SK-N-SH treated with all-trans-retinoic acid at 6 μM for 48 hours (cell line): ENCODE results near the gene NUTF2.
"Not testable (repeated sequence)": the region's sequence is repeated elsewhere in the genome, so short reads cannot be mapped to it uniquely, and the experiment has no call there.

Experiments used
- ATAC-seq: fragments of 200-7000 bp; cut with Tn5 transposase; 3 replicates; pipeline ENCODE4 v1.9.1; 2020; ENCODE audit warnings: mild to moderate bottlenecking, moderate library complexity
- CSDC2 ChIP-seq: fragments of 250-450 bp; sonication (Bioruptor Pico); IDR thresholded peaks from 2 replicates; pipeline ENCODE4 v1.5.0; 2020; ENCODE audit warnings: mild to moderate bottlenecking, moderate library complexity
- ESRRG ChIP-seq: fragments of 250-450 bp; sonication (Bioruptor Pico); IDR thresholded peaks from 2 replicates; pipeline ENCODE4 v1.6.1; 2021; ENCODE audit warnings: mild to moderate bottlenecking
- GLIS3 ChIP-seq: fragments of 250-450 bp; sonication (Bioruptor Pico); IDR thresholded peaks from 2 replicates; pipeline ENCODE4 v1.5.0; 2020; ENCODE audit warnings: mild to moderate bottlenecking, moderate library complexity
- OSR1 ChIP-seq: fragments of 250-450 bp; sonication (Bioruptor Pico); IDR thresholded peaks from 2 replicates; pipeline ENCODE4 v1.8.0; 2022; ENCODE audit warnings: moderate library complexity, mild to moderate bottlenecking, inconsistent platforms
- RARB ChIP-seq: fragments of 250-450 bp; sonication (Bioruptor Pico); IDR thresholded peaks from 2 replicates; pipeline ENCODE4 v1.8.0; 2021; ENCODE audit warnings: mild to moderate bottlenecking, moderate library complexity
- SNAI2 ChIP-seq: fragments of 250-450 bp; sonication (Bioruptor Pico); IDR thresholded peaks from 2 replicates; pipeline ENCODE4 v1.5.0; 2020; ENCODE audit warnings: mild to moderate bottlenecking, moderate library complexity
- TCF4 ChIP-seq: fragments of 250-450 bp; sonication (Bioruptor Pico); IDR thresholded peaks from 2 replicates; pipeline ENCODE4 v1.8.0; 2021; ENCODE audit warnings: mild to moderate bottlenecking, moderate library complexity, borderline replicate concordance
- TSHZ2 ChIP-seq: fragments of 250-450 bp; sonication (Bioruptor Pico); IDR thresholded peaks from 2 replicates; pipeline ENCODE4 v1.5.0; 2020; ENCODE audit warnings: mild to moderate bottlenecking, moderate library complexity
- ZC3H10 ChIP-seq: fragments of 250-450 bp; sonication (Bioruptor Pico); IDR thresholded peaks from 2 replicates; pipeline ENCODE4 v1.5.1; 2021; ENCODE audit warnings: mild to moderate bottlenecking, moderate library complexity
- ZFP3 ChIP-seq: fragments of 250-450 bp; sonication (Bioruptor Pico); IDR thresholded peaks from 2 replicates; pipeline ENCODE4 v1.5.0; 2020; ENCODE audit warnings: mild to moderate bottlenecking, moderate library complexity
- ZNF565 ChIP-seq: fragments of 450-650 bp; formaldehyde crosslinking; conservative IDR thresholded peaks from 2 replicates; pipeline ENCODE4 v1.5.0; 2020; ENCODE audit warnings: low read depth, mild to moderate bottlenecking, moderate library complexity
- ZNF70 ChIP-seq: fragments of 450-650 bp; formaldehyde crosslinking; IDR thresholded peaks from 2 replicates; pipeline ENCODE4 v1.5.0; 2020; ENCODE audit warnings: mild to moderate bottlenecking, moderate library complexity
- ZNF8 ChIP-seq: fragments of 450-650 bp; formaldehyde crosslinking; IDR thresholded peaks from 2 replicates; pipeline ENCODE4 v1.5.0; 2020; ENCODE audit warnings: mild to moderate bottlenecking, moderate library complexity
- TF ChIP-seq, protein P1 (sequence below): fragments of 250-450 bp; sonication (Bioruptor Pico); IDR thresholded peaks from 2 replicates; pipeline ENCODE4 v1.8.0; 2021; ENCODE audit warnings: low read depth, mild to moderate bottlenecking, moderate library complexity, borderline replicate concordance
- TF ChIP-seq, protein P2 (sequence below): fragments of 250-450 bp; sonication (Bioruptor Pico); IDR thresholded peaks from 2 replicates; pipeline ENCODE4 v1.5.1; 2021; ENCODE audit warnings: mild to moderate bottlenecking, moderate library complexity
- TF ChIP-seq, protein P3 (sequence below): fragments of 250-450 bp; sonication (Bioruptor Pico); IDR thresholded peaks from 2 replicates; pipeline ENCODE4 v1.8.0; 2020; ENCODE audit warnings: mild to moderate bottlenecking, moderate library complexity, borderline replicate concordance
- TF ChIP-seq, protein P4 (sequence below): fragments of 250-450 bp; sonication (Bioruptor Pico); IDR thresholded peaks from 2 replicates; pipeline ENCODE4 v1.5.1; 2020; ENCODE audit warnings: low read depth, mild to moderate bottlenecking, moderate library complexity

The NUTF2 gene

GRCh38 chr16:67860589-67861398 lies 14.1 kb downstream of the NUTF2 start:
- TF ChIP-seq OSR1 (CRISPR knock-in tag), result no peak
- TF ChIP-seq ZNF70 (CRISPR knock-in tag), result no peak
- TF ChIP-seq RARB (CRISPR knock-in tag), result no peak
- TF ChIP-seq ESRRG (CRISPR knock-in tag), result no peak
- no peak for ATAC-seq

DNA sequence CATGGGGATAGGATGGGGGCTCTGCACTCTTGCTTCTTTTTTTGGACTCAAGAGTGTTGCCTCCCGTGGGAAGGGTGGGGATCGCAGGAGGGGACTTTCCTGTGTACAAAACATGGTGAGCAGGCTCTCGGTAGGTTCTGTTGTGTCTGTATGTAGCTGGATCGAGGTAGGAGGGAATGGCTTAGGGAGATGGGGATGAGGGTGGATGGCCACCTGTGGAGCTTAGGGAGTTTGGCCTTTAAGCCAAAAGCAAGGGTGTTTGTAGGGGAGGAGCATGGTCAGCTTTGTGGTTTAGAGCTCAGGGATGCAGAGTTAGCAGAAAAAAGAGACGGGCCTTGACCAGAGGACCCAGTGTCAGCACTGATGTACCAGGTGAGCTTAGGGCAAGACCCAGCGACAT lies 15.1 kb downstream of the NUTF2 start:
- ATAC-seq, result no peak
- TF ChIP-seq, protein P1, sequence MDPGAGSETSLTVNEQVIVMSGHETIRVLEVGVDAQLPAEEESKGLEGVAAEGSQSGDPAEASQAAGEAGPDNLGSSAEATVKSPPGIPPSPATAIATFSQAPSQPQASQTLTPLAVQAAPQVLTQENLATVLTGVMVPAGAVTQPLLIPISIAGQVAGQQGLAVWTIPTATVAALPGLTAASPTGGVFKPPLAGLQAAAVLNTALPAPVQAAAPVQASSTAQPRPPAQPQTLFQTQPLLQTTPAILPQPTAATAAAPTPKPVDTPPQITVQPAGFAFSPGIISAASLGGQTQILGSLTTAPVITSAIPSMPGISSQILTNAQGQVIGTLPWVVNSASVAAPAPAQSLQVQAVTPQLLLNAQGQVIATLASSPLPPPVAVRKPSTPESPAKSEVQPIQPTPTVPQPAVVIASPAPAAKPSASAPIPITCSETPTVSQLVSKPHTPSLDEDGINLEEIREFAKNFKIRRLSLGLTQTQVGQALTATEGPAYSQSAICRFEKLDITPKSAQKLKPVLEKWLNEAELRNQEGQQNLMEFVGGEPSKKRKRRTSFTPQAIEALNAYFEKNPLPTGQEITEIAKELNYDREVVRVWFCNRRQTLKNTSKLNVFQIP, result no peak
- TF ChIP-seq ZNF8 (CRISPR knock-in tag) (no peak), SNAI2 (CRISPR knock-in tag) (no peak), ZNF565 (CRISPR knock-in tag) (no peak), CSDC2 (CRISPR knock-in tag) (no peak)
- TF ChIP-seq, protein P2, sequence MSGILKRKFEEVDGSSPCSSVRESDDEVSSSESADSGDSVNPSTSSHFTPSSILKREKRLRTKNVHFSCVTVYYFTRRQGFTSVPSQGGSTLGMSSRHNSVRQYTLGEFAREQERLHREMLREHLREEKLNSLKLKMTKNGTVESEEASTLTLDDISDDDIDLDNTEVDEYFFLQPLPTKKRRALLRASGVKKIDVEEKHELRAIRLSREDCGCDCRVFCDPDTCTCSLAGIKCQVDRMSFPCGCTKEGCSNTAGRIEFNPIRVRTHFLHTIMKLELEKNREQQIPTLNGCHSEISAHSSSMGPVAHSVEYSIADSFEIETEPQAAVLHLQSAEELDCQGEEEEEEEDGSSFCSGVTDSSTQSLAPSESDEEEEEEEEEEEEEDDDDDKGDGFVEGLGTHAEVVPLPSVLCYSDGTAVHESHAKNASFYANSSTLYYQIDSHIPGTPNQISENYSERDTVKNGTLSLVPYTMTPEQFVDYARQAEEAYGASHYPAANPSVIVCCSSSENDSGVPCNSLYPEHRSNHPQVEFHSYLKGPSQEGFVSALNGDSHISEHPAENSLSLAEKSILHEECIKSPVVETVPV (CRISPR knock-in tag), result no peak
- TF ChIP-seq, all 23 proteins: peak for 0

DNA sequence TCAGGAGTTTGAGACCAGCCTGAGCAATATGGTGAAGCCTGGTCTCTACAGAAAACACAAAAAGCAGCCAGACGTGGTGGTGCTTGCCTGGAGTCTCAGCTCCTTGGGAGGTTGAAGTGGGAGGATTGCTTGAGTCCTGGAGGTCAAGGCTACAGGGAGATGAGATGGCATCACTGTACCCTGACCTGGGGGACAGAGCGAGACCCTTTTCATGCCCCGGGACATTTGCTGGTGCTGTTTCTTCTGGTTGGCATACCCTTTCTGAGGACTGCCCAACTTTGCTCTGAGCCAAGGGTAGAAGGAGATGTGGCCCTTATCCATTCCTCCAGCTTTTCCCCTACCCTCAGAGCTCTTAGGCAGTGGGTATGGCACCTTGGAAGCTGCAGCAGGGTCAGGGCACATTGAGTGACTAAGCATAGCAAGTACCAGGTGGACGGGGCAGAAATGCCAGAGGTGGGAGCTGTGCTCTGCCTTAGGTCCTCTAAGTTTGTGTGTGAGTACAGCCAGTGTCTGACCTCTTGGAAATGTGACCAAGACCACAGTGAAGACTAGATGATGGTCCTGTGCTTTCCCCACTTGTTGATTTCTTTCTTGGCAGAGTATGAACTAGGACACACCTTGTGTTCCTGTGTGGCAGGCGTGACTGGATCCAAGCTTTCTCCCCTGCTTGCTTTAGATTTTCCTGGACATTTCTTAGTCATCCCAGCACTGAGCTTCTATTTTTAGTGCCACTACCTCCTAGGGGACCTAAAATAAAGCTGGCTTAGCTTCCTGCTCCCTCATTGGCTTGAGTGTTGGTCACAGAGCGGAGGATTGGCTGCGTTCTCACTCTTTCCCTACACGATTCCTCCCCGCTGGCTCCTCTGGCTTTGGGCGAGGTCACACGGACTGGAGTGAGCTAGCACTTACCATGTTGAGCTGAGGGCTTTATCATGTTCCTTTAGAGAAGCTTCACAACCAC lies 16.2 kb downstream of the NUTF2 start:
- TF ChIP-seq ZFP3 (CRISPR knock-in tag), result no peak
- TF ChIP-seq ZNF565 (CRISPR knock-in tag), result no peak
- no peak for TF ChIP-seq RARB (CRISPR knock-in tag)
- TF ChIP-seq, protein P3, sequence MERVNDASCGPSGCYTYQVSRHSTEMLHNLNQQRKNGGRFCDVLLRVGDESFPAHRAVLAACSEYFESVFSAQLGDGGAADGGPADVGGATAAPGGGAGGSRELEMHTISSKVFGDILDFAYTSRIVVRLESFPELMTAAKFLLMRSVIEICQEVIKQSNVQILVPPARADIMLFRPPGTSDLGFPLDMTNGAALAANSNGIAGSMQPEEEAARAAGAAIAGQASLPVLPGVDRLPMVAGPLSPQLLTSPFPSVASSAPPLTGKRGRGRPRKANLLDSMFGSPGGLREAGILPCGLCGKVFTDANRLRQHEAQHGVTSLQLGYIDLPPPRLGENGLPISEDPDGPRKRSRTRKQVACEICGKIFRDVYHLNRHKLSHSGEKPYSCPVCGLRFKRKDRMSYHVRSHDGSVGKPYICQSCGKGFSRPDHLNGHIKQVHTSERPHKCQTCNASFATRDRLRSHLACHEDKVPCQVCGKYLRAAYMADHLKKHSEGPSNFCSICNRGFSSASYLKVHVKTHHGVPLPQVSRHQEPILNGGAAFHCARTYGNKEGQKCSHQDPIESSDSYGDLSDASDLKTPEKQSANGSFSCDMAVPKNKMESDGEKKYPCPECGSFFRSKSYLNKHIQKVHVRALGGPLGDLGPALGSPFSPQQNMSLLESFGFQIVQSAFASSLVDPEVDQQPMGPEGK (CRISPR knock-in tag), result no peak
- TF ChIP-seq ESRRG (CRISPR knock-in tag), result no peak
- TF ChIP-seq, protein P4, sequence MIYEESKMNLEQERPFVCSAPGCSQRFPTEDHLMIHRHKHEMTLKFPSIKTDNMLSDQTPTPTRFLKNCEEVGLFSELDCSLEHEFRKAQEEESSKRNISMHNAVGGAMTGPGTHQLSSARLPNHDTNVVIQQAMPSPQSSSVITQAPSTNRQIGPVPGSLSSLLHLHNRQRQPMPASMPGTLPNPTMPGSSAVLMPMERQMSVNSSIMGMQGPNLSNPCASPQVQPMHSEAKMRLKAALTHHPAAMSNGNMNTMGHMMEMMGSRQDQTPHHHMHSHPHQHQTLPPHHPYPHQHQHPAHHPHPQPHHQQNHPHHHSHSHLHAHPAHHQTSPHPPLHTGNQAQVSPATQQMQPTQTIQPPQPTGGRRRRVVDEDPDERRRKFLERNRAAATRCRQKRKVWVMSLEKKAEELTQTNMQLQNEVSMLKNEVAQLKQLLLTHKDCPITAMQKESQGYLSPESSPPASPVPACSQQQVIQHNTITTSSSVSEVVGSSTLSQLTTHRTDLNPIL (CRISPR knock-in tag), result no peak
- TF ChIP-seq, protein P1, result no peak
- TF ChIP-seq TCF4 (CRISPR knock-in tag), result no peak
- TF ChIP-seq GLIS3, result no peak
- no peak for TF ChIP-seq TSHZ2 (CRISPR knock-in tag)
- TF ChIP-seq ZNF70 (CRISPR knock-in tag), result no peak
- TF ChIP-seq SNAI2 (CRISPR knock-in tag), result no peak
- no peak for TF ChIP-seq ZC3H10 (CRISPR knock-in tag)

DNA sequence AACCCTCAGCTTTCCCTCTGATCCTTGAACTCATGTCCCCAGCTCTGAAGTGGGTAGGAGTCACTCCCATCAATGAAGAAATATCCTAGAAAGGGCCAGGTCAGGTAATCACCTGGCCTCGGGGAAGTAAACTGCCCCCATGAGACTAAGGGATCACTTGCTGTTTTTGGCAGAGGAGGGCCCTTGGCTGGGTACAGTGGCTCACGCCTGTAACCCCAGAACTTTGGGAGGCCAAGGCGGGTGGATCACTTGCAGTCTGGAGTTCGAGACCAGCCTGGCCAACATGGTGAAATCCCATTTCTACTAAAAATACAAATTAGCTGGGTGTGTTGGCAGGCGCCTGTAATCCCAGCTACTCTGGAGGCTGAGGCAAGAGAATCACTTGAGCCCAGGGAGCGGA lies 17.3 kb downstream of the NUTF2 start:
- ATAC-seq, result not testable (repeated sequence)

More for the DNA sequence above, 16.2 kb downstream of the NUTF2 start:
- ATAC-seq, result no peak
